Activated naive CD4-positive, alpha-beta T cell treated with Interleukin-2 at 50 U/mL for 16 hours (primary cell): ENCODE results near the gene TMEM232.
"Not testable (repeated sequence)": the region's sequence is repeated elsewhere in the genome, so short reads cannot be mapped to it uniquely, and the experiment has no call there.

Source experiments
- DNase-seq: peaks from one replicate; pipeline ENCODE4 v3.0.0-alpha.2; 2020

TMEM232 gene

DNA sequence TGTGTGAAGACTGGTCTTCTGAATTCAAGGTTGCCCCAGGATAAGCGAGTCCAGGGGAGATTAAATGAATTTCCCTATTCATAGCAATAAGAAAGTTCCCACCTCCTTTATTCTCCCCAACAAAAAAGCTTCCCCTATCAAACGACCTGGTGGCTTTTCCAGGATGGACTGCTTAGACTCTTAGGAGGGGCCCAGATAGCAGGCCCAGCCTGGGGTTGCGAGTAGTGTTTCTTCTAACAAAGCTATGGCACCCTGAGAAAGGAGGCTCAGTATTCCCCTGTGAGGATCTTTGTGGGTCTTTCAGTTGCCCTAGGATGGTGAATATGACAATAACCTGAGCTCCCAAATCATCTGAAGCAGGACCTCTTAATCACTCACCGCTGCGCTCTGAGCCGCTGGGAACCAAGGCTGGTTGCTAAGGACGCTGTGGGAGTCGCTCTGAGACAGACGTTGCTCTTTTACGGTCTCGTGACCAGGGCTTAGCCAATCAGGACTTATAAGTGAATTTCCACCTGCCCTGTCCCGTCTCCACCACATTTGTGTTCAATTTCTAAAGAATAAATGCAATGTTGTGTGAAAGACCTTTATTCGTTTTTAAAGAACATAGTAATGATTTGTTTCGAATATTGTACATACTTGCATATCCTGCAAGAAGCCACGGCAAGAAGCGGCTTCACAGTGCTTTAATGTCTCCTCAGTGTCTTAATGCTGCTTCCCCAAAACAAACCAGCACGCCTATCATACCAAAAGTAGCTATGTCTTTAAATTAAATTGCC is at the start of gene TMEM232:
Gene TMEM232, minus strand, starts transcription at position 423 of the 776 bp plus-strand sequence. CDS start 59,319 bp downstream, outside the sequence.
- peak; percentile 71 for DNase-seq

- DNase-seq = no peak
Measured at GRCh38 chr5:110770286-110770685, 43.8 kb upstream of the TMEM232 start.

- DNase-seq = no peak
Measured at GRCh38 chr5:110769000-110769681, 42.7 kb upstream of the TMEM232 start.

DNA sequence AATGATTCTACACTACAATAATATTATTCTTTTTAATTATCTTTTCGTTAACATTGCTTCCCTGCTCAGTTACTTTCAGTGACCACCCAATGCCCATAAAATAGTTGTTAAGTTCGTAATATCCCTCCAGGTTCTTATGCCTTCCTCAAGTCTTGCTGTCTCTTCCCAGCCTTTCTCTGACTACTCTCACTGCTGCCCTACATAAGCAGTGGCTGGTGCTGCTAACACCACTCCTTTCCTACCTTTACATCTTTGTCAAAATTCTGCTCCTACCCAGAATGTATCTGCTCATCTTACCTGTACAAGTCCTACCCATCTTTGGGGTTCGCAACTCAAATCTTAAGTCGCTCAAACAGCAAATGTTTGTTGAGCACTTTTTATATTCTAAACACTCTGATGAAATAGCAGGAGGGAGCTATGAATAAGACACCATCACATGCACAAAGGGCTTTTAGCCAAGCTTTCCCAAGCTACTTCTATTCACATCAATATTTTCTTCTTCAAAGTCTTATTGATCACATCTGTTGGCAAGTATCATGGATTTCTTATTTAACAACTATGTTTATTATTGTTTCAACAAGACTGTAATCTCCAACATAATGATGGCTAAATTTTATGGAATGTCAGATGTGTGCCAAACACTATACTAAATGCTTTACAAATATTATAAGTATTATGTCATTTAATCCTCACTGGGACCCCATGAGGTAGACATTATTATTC is 41.8 kb upstream of the TMEM232 start:
- DNase-seq = no peak

GRCh38 chr5:110760158-110760557 is 33.7 kb upstream of the TMEM232 start:
- DNase-seq = no peak

DNA sequence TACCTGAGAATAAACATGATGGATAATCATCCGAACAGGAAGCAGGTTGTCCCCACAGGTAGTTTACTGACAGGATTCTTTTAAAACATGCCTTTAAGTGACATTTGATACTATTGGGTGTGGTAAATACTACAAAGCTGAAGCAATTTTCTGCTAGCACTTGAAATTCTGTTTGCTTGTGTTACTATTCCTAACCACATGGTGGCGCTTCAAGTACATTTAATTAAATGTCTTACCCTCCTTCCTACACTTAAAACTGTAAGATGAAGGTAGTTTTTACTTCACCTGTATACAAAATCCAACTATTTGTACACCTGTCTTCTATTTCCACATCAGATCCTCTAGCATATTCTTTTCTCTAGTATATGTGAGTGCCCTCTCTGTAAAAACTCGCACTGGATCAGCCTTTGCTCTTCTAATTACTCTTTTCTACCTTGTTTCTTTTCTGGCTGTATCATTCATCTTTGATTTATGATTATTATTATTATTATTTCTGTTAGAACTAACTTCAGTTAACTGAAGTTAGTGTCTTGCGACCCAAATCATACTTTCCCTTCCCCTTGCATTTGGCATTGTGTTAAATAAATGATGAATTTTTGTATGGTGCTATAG is 30.8 kb upstream of the TMEM232 start:
- DNase-seq = no peak

GRCh38 chr5:110754181-110754580 is 27.7 kb upstream of the TMEM232 start:
- no peak for DNase-seq

DNA sequence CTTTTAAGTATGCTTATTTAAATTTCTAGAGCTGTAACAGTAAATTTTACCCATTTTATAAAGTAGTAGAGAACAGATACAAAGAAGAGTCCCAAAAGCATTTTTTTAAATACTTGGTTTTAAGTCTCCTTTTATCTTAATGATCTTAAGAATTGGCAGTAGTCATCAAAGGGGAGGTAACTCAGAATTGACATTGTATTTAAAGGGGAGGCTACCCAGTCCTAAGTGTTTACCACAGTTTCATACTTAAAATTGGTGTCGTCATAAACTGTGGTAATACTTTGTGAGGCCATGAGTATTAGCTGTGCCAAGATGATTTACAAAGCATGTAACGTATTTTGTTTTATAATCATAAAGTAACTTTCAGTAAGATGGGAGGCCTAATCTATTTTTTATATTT is 27.1 kb upstream of the TMEM232 start:
- no peak for DNase-seq

DNA sequence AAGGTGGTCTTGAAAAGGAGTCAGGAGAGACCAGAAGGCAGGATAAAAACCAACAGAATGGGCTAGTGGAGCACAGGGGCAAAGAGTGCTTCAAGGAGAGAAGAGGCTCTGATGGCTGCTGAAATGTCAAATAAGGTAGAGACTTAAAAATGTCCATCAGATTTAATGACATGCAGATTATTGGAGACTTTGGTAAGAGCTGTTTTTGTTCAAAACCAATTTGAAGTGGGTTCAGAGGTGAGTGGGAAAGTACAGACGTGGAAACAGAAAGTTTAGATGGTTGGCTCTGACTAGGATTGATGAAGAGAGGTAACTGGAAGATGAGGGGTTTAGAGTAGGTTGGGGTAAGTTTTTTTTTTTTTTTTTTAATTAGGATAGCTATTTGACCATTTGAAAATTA is 26.5 kb upstream of the TMEM232 start:
- no peak for DNase-seq

DNA sequence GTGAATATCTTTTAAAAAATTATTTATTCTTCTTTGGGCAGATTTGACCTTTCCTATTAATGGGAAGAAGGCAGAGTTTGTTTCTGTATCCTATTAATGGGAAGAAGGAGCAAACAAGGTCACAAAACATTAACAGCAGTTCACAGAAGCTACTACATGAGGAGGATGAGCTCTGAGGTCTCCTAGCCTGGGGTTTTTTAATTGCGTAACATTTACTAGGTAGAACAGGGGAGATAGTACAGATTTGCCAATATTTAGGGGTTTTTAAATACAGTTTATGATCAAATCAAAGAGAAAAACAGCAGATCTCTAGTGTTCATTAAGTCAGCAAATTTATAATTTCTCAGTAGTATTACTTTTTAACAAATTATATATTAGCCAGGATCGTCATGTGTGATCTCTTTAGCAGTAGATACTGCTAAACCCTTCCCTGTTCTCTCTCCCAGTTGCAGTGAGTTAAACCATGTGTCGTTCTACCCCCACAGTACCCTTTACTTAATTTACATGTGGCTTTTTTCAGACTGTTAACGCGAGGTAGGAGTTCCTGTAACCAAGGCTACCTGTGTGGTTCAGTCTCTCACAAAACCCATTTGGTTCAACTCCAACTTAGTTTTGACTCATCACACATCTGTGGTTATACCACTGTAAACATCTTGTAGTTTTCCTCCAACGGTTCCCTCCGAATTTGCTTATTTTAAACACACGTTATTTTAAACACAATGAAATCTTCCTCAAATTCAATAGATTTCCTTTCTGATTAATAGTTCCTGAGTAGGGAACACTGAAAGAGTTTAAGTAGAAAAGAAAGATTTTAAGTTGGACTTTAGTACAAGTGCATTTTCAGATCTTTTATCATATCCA is 25.7 kb upstream of the TMEM232 start:
- DNase-seq = peak; percentile 27

- DNase-seq = peak; percentile 88
Measured at GRCh38 chr5:110738812-110739651, 12.6 kb upstream of the TMEM232 start, which contains the start of gene SLC25A46. SLC25A46 (plus strand) TSS chr5:110739007; CDS start chr5:110739120, 113 bp downstream.

DNA sequence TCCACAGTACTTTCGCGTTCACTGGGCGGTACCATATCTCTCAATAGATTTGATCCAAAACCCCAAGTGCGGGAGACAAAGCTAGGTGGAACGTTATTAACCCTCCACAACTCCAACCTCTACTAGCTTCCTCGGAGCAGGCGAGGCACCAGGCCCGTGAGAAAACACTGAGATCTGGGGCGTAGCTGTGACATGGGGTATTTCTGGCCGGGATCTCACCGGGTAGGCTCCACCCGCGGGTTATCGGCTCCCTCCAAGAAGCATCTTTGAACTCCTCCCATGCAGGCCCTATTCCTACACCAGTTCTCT is 12.0 kb upstream of the TMEM232 start:
- DNase-seq = no peak

- DNase-seq = no peak
Measured at GRCh38 chr5:110736753-110737152, 10.3 kb upstream of the TMEM232 start.

- no peak for DNase-seq
Measured at GRCh38 chr5:110735556-110735955, 9.1 kb upstream of the TMEM232 start.

- DNase-seq = no peak
Measured at GRCh38 chr5:110734101-110734500, 7.6 kb upstream of the TMEM232 start.

GRCh38 chr5:110731499-110731898 is 5.0 kb upstream of the TMEM232 start:
- DNase-seq = not testable (repeated sequence)

DNA sequence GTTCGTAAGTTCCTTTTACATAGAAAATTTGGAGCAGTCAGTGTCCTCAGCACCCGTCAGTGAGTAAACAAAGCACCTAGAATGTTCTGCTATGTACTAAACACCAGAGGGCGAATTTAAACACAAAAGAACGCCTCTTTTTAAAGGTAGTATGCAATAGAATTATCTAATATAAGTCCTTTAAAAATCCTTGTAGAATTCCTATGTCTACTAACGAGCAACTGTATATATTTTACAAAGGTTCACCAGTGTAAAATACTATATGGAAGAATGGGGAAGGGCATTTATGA is 499 bp upstream of the TMEM232 start:
- DNase-seq = no peak

DNA sequence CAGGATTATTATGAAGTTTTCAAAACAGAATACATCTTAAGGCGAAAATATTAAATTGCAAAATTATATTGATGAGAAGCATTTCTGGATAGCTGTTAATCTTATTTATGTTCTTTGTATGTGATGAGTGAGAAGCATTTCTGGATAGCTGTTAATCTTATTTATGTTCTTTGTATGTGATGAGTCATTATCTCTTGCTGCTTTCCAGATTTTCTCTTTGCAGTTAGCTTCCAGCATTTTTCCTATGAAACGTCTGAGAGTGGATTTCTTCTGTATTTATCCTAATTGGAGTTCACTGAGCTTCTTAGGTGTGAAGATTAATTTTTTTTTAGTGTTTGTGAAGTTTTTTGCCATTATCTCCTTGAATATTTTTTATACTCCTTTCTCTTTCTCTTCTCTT is 8.2 kb downstream of the TMEM232 start:
- DNase-seq = no peak

DNA sequence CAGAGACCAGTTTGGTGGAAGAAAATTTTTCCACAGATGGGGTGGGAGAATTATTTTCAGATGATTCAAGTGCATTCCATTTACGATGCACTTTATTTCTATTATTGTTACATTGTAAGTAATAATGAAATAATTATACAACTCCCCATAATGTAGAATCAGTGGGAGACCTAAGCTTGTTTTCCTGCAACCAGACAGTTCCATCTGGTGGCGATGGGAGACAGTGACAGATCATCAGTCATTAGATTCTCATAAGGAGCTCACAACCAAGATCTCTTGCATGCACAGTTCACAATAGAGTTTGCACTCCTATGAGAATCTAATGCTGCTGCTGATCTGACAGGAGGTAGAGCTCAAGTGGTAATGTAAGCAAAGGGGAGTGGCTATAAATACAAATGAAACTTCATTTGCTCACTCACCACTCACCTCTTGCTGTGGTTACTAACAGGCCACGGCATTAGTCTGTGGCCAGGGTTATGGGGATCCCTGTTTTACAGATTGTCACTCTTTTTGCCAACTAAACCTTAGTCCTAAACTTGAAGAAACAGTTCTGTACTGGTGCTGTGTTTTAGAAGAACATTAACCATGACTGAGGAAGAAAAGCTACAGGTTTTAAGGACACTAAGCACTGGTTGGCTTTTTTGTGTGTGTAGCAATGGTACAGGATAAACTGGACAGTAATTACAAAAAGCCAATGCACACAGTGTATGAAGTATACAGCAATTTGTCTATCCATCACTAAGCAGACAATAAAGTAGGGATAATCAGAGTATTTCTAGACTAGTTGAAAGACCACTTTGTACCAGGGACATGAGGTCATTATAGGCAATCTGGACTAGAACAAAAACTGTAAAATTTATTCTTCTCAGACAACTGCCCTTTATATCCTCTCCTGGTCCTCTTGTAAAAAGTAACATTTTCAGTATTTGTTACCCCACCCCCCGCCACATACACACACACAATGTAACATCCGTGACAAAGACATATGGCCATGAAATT is 9.9 kb downstream of the TMEM232 start:
- no peak for DNase-seq

DNA sequence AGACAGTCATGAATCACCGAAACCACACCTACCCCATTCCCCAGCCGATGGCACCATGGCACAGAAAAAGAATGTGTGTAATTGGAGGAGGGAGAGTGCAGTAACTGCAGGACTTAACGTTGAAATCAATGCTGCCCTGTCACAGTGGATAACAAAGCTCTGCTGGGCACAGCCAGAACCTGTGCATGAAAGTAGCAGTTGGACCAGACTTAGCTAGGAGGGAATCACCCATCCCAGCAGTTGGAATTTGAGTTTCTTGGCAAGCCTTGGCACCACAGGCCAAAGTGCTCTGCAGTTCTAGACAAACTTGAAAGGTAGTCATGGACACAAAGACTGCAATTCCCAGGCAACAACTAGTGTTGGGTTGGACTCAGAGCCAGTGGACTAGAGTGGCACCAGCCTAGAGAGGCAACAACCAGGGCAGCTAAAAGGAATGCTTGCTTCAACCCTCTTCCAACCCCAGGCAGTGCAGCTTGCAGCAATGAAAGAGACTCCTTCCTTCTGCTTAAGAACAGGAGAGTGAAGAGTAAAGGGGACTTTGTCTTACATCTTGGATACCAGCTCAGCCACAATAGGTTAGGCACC is 19.1 kb downstream of the TMEM232 start:
- DNase-seq = no peak
